ENCODE data around the gene SCUBE1.

The SCUBE1 gene

GRCh38 chr22:43343262-43343669 is at the start of gene SCUBE1:
SCUBE1 (minus strand) TSS chr22:43343372; CDS start chr22:43343261, 111 bp downstream.
- peak; percentile 74 for DNase-seq

DNA sequence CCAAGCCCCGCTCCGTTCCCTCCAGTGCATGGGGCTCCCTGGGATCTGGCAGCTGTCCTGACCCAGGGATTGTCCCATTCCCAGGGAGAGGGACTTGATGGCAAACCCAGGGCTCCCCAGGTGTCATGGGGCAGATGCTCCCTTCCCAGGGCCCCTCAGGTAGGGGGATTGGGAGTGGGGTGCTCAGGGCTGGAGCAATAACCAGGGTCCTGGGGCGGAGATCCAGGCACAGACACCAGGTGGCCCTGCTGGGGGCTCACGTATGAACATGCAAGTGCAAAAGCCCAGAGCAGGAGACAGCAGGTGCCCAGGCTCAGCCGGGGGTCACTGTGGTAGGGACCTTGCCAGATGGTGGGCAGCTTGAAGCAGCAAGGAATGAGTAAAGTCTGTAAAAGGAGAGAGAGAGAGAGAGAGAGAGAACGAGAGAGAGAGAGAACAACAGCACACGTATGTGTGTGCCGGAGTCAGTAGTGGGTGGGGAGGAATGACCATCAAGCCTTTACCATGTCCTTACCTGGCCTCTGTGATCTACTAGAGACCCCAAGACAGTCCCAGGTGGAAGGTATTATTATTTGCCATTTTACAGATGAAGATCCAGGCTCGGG is 49.3 kb upstream of the SCUBE1 start:
- no peak for DNase-seq

DNA sequence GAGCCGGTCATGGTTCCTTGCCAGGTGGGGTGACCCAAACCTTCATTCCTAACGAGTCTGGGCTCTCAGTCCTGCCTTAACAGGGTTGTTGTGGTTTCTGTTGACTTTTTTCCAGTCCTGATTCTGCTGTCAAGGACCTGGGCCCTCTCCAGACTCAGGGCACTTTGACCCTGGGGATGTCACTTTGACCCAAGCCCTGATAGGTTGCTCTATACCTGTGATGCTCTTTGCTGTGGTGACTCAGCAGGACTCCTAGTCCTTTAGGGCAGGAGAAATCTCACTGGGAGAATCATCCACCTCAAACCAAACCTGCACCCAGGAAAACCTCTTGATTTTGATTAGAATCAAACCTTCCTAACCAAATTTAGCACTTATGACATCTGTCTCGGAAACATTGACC is 48.1 kb upstream of the SCUBE1 start:
- DNase-seq, result peak; percentile 23

GRCh38 chr22:43390872-43391271 is 47.7 kb upstream of the SCUBE1 start:
- no peak for DNase-seq

DNA sequence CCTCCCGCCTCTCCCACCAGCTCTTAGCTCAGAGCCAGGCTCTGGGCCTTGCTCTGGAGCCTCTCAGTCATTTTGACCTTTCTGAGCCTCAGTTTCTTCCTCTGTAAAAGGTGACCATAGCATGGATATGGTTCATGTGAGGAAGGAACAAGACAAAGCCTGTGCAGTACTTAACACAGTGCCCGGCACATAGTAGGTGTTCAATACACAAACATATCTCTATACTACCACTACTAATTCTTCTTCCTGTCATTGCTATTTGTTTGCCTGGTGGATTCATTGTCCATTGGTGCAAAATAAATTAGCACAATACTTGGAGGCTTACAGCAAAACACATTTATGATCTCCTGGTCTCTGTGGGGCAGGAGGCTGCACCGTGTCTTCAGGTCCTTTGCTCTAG is 47.0 kb upstream of the SCUBE1 start:
- no peak for DNase-seq

DNA sequence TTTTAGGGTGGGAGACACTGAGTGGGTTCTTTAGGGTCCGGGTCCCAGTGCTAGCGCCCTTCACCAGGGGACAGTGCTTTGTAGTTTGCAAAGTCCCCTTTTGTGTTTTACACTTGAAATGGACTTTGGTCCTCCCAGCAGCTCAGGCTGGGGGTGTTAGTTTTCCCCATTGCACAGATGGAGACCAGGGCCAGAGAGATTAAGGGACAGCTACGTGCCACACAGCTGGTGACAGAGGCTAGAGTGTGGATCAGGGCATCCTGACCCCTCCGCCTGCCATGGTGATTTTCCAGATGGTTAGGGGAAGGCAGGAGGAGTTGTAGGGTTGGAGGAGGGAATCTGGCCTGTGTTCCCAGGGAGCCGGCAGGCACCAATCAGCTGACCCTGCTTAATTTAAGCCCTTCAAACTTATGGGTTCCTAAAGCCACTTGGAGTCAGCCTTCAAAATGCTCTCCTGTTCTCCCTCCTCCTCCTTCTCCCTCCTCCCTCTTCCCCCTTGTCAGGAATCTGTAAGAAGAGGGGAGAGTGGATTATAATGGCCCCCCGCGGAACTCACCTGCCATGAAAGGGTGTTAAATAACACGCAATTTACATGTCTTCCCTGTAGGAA is 46.2 kb upstream of the SCUBE1 start:
- DNase-seq, result no peak

GRCh38 chr22:43388420-43388851 is 45.3 kb upstream of the SCUBE1 start:
- peak; percentile 79 for DNase-seq

- DNase-seq, result no peak
Observed at GRCh38 chr22:43387815-43388214, 44.6 kb upstream of the SCUBE1 start.

GRCh38 chr22:43385770-43386641 is 42.8 kb upstream of the SCUBE1 start:
- peak; percentile 81 for DNase-seq

DNA sequence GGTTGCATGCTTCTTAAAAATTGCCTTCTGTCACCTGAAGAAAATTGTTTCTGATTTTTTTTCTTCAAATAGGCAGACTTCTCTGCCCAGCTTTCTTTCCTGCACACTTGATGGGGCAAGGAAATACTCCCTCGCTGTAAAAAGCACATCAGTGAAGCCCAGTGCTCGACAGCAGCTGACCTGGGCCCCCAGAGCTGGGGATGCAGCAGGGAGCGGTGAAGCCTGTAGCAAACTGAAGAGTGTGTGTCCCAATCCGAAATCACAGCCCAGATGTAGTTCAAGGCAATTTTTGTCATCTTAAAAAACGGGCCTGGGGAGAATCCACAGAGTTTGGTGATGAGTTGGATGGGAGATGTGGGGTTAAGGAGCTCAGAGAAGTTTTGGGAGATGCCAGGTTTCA is 41.7 kb upstream of the SCUBE1 start:
- DNase-seq, result no peak

DNA sequence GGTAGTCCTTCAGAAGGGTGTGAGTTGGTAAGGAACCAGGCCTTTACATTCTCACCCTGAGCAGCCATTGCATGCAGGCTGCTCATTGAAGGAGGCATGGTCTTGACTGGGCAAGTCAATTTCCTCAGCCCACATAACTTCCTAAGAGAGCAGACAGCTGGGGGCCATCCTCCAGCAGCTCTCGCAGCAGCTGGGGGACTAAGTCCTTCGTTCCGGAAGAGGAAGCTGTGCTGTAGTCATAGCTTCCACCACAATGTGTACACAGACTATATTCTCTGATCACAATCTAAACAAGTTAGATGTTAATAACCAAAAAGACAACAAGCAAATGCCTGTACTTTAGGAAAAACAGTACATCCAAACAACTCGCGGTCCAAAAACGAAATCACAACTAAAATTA is 38.5 kb upstream of the SCUBE1 start:
- no peak for DNase-seq

DNA sequence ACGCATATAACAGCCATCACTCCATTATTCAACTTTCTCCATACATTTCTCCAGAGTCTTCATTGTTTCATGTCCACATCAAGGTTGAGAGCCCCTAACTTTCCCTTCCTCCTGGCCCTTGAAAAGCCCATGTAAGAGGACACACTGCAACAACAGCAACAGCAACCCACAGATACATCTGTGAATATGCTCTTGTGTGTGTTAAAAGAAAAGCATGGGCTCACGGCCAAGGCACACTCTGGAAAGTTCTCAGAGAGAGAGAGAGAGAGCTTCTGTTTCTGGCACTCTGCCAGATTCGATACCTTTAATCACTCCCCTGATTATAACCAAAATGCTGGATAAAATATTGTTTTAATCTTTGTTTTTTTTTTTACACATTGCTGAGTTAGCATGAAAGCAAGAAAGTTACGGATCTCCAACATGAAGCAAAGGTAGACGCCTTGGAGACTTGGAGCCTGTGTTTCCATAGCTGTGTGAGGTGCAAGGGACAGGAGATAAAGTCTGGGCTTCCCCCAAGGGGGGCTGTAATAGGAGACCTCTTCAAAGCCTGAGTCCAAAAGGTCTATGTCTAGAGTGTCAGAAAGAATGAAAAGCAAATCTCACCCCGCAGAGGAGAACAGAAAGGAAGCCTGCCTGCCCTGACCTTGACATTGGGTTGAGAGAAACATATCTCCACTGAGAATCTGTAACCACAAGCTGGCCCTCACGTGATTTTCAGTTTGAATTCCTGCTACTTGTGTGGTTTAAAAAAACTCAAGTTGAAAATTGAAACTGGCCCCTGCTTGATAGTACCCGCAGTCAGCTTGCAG is 34.9 kb upstream of the SCUBE1 start:
- DNase-seq, result no peak

DNA sequence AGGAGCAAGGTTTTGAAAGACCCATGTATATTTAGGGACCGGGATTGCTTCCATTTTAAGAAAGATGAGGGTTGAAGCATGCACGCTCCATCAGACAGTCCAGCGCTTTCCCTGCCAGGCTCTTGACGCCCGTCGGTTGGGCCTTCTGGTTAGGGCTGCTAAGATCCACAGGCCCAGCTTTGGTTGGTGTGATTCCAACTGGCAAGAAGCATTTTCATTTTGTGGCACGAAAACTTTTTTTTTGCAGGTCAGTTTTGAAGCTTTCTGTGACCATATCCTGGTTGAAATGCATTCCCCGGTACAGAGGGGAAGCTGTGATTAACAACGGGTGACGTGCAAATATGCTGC is 34.4 kb upstream of the SCUBE1 start:
- DNase-seq, result no peak

GRCh38 chr22:43376765-43377547 is 33.8 kb upstream of the SCUBE1 start:
- no peak for DNase-seq

GRCh38 chr22:43375951-43376455 is 32.8 kb upstream of the SCUBE1 start:
- no peak for DNase-seq

GRCh38 chr22:43370036-43370435 is 26.9 kb upstream of the SCUBE1 start:
- no peak for DNase-seq

DNA sequence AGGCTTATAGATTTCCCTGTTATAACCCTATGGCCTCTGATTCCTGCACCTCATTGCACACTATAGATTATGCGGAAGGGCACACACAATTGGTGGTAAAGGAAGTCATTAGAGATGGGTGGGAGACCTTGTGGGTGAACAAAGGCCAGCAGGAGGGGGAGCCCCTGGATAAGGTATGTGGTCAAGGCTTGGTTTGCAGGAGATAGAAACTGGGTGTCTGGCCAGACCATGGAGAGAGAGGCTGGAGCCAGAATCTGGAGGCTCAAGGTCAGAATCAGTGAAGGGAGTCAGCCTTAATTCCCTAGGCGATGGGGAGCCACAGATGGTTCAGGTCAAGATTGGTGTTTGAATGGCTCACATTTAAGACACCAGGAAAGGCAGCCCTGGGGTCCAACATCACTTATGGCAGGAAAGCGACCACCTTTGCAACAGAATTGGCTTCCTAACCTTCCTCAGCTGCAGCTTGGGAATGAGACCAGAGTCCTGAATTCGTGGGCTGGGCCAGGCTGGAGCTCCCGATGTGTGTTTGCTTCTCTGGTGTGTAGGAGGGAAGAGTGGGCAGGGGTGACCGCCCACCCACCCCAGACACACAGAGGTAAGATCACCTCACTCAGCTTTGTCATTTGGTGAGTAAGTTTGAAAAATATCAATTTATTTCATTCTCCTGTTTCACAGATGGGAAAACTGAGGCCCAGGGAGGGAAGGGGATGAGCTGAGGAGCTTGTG is 22.7 kb upstream of the SCUBE1 start:
- DNase-seq, result no peak

GRCh38 chr22:43364169-43364435 is 20.9 kb upstream of the SCUBE1 start:
- no peak for DNase-seq

DNA sequence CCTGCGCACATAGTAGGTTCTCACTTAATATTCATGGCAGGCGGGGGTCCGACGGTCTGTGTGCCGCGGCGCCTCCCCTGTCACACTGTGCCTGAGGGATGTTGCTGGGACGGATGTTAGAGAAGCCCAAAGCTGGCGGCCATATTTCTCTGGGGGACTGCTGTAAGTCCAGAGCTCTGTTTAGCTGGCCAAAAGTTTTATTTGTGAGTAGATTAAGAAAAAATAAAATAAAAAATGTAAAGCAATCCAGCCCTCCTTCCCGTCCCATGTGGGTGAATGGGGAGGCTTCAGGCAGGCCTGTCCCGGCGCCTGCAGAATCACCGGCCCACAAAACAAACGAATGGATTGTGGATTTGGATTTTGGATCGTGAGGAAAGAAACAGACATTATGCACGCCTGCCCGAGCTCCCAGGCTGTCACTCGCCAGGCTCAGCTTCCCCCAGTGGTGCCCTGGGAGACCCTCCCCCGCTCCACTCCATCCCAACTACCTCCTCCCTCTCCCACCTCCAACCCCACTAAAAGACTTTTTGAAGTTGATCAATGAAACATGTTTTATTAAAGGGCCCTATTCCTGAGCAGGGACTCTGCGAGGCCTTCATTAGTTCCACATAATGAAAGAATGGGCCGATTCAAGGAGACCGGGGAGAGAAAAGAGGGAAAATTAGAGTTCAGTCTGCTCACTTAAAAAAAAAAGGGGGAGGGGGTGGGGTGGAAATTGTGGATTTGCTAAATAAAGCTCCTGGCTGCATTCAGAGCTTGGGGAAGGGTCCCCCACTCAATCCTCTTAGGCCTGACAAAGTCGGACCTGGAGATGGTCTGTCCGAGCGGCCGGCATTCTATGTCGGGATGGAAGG is 20.4 kb upstream of the SCUBE1 start:
- no peak for DNase-seq

- no peak for DNase-seq
Observed at GRCh38 chr22:43360576-43360975, 17.4 kb upstream of the SCUBE1 start.

DNA sequence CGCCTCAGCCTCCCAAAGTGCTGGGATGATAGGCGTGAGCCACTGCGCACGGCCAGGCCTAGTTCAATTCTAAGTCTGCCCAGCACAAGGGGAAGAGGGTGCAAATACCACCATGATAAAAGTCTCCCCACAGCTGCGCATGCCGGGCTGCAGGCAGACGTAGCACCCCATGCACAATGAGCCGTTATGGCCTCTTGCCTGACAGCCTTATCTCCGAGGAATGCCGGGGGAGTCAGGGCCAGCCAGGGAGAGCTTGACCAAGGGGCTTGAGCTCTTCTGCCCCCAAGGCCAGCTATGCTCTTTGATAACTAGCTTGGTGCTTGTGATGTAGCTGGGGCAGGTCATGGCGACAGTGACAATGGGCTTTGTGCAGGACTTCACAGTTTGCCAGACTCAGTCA is 13.7 kb upstream of the SCUBE1 start:
- no peak for DNase-seq

Measured in DMS53 (cell line).